Mucosa of rectum (tissue), 2 donors: Measurements from ENCODE around the gene NRGN.

Source experiments
- H3K27ac ChIP-seq, 2 donors: one replicate each; pipeline ENCODE4 v1.7.0; 2013; ENCODE audit warnings: inconsistent platforms in 2 of 2, low read depth in 2 of 2, low read length in 2 of 2
- H3K27me3 ChIP-seq, 2 donors: one replicate each; pipeline ENCODE4 v1.7.0; 2013; ENCODE audit warnings: low read length in 2 of 2; ENCODE audit not compliant: control insufficient read depth in 2 of 2, insufficient read depth in 2 of 2
- H3K36me3 ChIP-seq, 2 donors: one replicate each; pipeline ENCODE4 v1.7.0; 2013; ENCODE audit warnings: low read length in 2 of 2; ENCODE audit not compliant: control insufficient read depth in 2 of 2, insufficient read depth in 2 of 2
- H3K4me1 ChIP-seq, 2 donors: one replicate each; pipeline ENCODE4 v1.7.0; 2013; ENCODE audit warnings: low read length in 2 of 2, mild to moderate bottlenecking in 1 of 2; ENCODE audit not compliant: control insufficient read depth in 2 of 2, insufficient read depth in 2 of 2
- H3K4me3 ChIP-seq, 2 donors: one replicate each; pipeline ENCODE4 v1.7.0; 2013; ENCODE audit warnings: low read length in 2 of 2
- H3K9ac ChIP-seq, 2 donors: one replicate each; pipeline ENCODE4 v1.7.0; 2013; ENCODE audit warnings: low read length in 2 of 2, low read depth in 1 of 2, mild to moderate bottlenecking in 1 of 2
- H3K9me3 ChIP-seq, 2 donors: one replicate each; pipeline ENCODE4 v1.7.0; 2013; ENCODE audit warnings: low read length in 2 of 2; ENCODE audit not compliant: control insufficient read depth in 2 of 2
- donor health status: healthy.
- donor health status: Normal muscosa, but diverticular disease.

Gene NRGN

GRCh38 chr11:124779568-124779967 lies 39.8 kb downstream of the NRGN start:
- Histone ChIP-seq H3K4me1 (no peaks in the 10 kb centered on the region), H3K27ac (no peak overlapping the region), H3K4me3 (no peak overlapping the region), H3K27me3 (no peaks in the 10 kb centered on the region), H3K36me3 (no peaks in the 10 kb centered on the region), H3K9ac (no peak overlapping the region), H3K9me3 (no peaks in the 10 kb centered on the region)

GRCh38 chr11:124783002-124783401 lies 43.3 kb downstream of the NRGN start:
- Histone ChIP-seq H3K9ac (no peak overlapping the region), H3K36me3 (no peaks in the 10 kb centered on the region), H3K27me3 (no peaks in the 10 kb centered on the region), H3K27ac (no peak overlapping the region), H3K4me3 (no peak overlapping the region), H3K9me3 (no peaks in the 10 kb centered on the region), H3K4me1 (no peaks in the 10 kb centered on the region)

GRCh38 chr11:124784051-124784450 lies 44.3 kb downstream of the NRGN start:
- H3K27ac ChIP-seq, result no peak overlapping the region
- no peak overlapping the region for H3K9ac ChIP-seq
- no peak overlapping the region for H3K4me3 ChIP-seq
- no peaks in the 10 kb centered on the region for H3K36me3 ChIP-seq
- H3K4me1 ChIP-seq, result no peaks in the 10 kb centered on the region
- H3K9me3 ChIP-seq, result no peaks in the 10 kb centered on the region
- H3K27me3 ChIP-seq, result no peaks in the 10 kb centered on the region

GRCh38 chr11:124788521-124788920 lies 48.8 kb downstream of the NRGN start:
- H3K27ac ChIP-seq, result no peak overlapping the region
- no peak overlapping the region for H3K4me3 ChIP-seq
- H3K9ac ChIP-seq, result no peak overlapping the region
- no peaks in the 10 kb centered on the region for H3K27me3 ChIP-seq
- no peaks in the 10 kb centered on the region for H3K4me1 ChIP-seq
- H3K36me3 ChIP-seq, result no peaks in the 10 kb centered on the region
- no peaks in the 10 kb centered on the region for H3K9me3 ChIP-seq

DNA sequence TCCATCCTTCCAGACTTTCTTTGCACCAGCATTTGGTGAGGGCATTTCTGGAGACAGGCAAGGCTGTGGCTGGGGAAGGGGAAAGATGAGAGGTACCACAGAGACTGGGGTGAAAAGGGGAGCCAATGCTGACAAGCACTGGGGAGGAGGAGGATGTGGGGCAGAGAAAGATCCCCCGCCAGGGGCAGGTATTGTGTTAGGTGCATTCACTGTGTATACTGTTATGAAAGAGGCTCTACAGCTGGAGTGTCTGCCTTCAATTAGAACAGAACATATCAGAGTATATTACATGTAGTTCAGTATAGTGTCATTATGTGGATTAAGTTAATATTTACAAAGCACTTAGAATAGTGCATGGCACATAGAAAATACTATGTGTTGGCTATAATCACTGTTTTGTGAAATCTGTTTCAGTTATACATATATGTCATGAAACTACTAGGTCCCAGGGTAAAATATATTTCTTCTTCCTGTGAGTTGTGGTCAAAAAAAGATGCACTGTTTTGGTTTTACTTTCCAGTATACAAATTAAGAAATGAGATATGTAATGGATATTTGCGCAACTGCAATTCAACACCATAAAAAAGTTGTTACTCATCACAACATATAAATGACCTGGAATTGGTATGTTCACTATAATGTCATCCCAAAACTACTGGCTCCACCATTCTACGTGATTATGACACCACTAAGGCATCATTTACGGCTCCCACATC lies 52.0 kb downstream of the NRGN start:
- no peaks in the 10 kb centered on the region for H3K9me3 ChIP-seq
- no peaks in the 10 kb centered on the region for H3K4me1 ChIP-seq
- no peak overlapping the region for H3K9ac ChIP-seq
- H3K36me3 ChIP-seq, result no peaks in the 10 kb centered on the region
- H3K27me3 ChIP-seq, result no peaks in the 10 kb centered on the region
- H3K27ac ChIP-seq, result no peak overlapping the region
- no peak overlapping the region for H3K4me3 ChIP-seq

DNA sequence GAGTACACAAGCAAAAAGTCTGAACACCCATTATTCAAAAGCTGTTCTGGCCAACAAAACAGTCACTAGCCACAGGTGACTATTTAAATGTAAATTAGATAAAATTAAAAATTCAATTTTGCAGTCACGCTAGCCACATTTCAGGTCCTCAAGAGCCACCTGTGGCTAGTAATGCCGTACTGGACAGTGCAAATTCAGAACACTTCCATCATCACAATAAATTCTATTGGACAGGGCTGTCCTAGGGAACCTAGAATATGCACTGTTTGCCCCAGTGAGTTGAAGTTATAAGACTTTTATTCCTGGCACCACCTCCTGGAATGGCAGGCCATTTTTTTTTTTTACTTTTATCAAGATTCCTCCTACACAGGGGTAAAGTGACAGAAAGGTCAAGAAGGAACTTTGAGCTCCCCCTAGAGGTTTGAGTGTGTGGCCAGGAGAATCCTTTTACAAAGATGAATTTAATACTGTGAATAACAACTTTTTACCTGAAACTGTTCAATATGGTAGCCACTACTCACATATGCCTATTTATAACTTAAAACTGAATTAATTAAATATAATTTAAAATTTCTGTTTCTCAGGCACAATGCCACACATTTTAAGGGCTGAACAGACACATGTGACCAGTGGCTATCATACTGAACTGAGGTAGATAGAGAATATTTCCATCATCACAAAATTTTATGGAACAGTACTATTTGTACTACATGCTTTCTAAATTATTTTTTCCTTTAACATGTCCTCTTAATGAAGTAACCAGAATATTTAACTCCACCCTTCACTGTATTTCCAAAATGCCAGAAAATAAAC lies 53.9 kb downstream of the NRGN start:
- H3K4me3 ChIP-seq, result no peak overlapping the region
- no peaks in the 10 kb centered on the region for H3K9me3 ChIP-seq
- H3K9ac ChIP-seq, result no peak overlapping the region
- peaks cover under 1 to 2% of the 10 kb centered on the region in 2 donors for H3K4me1 ChIP-seq
- H3K36me3 ChIP-seq, result no peaks in the 10 kb centered on the region
- H3K27me3 ChIP-seq, result no peaks in the 10 kb centered on the region
- no peak overlapping the region for H3K27ac ChIP-seq

GRCh38 chr11:124796312-124796711 lies 56.6 kb downstream of the NRGN start:
- Histone ChIP-seq H3K27me3 (no peaks in the 10 kb centered on the region), H3K9ac (no peak overlapping the region), H3K4me1 (peaks cover 11 to 12% of the 10 kb centered on the region in 2 donors), H3K27ac (no peak overlapping the region), H3K9me3 (no peaks in the 10 kb centered on the region), H3K4me3 (no peak overlapping the region), H3K36me3 (no peaks in the 10 kb centered on the region)
